Endothelial cell of umbilical vein (primary cell): ENCODE results near the gene PLEKHG5. TPM values are rescaled to one million over a fixed set of nuclear protein-coding genes. Genes with fewer than 3 reads are reported as not detected.

Experiments
- BruUV-seq: library from RNA; stranded (reverse); fragments of 400-500 nt; replicated peaks from 2 replicates; lab custom pipeline; 2021; lab: Mats Ljungman, UMichigan
- CTCF ChIA-PET: fragments of 300-600, 350-600 bp; sonication (Branson Sonifier 250); formaldehyde crosslinking; loops from one replicate; lab custom pipeline; 2021; ENCODE audit warnings: antibody characterized with exemption, inconsistent platforms; lab: Charles Lee
- POLR2A ChIA-PET: fragments of 300-600, 350-600 bp; sonication (Branson Sonifier 250); formaldehyde crosslinking; loops from one replicate; lab custom pipeline; 2021; ENCODE audit warnings: antibody characterized with exemption, inconsistent platforms; lab: Charles Lee
- DNase-seq: peaks from one replicate; pipeline ENCODE4 v3.0.0-alpha.2; 2011; ENCODE audit warnings: low read depth, low spot score
- FAIRE-seq: peaks from 2 replicates; lab custom pipeline; 2011; peaks lifted over from hg19 to GRCh38; lab: Jason Lieb, UNC
- H2AFZ ChIP-seq: 2 replicates; pipeline ENCODE4 v1.6.0; 2012; ENCODE audit warnings: low read depth, low read length, control low read depth, inconsistent platforms
- H3K27ac ChIP-seq: 2 replicates; pipeline ENCODE4 v1.5.1; 2011; ENCODE audit warnings: low read depth, mild to moderate bottlenecking, control low read depth, low read length, moderate library complexity; ENCODE audit not compliant: insufficient read depth
- H3K27me3 ChIP-seq, 2 experiments: 2 replicates each; pipeline versions ENCODE4 v1.6.0 to v1.6.1; 2011; ENCODE audit warnings: low read length in 2 of 2, mixed read lengths in 1 of 2; ENCODE audit not compliant: control insufficient read depth in 2 of 2, insufficient read depth in 2 of 2
- H3K36me3 ChIP-seq, 2 experiments: 2 replicates in 1 of 2; 3 replicates in 1 of 2; pipeline ENCODE4 v1.5.1; 2011; ENCODE audit warnings: low read length in 2 of 2, mild to moderate bottlenecking in 1 of 2, moderate library complexity in 1 of 2; ENCODE audit not compliant: control insufficient read depth in 2 of 2, insufficient read depth in 2 of 2; ENCODE audit errors: extremely low read depth in 1 of 2
- H3K4me1 ChIP-seq: 3 replicates; pipeline ENCODE4 v1.5.1; 2011; ENCODE audit warnings: mild to moderate bottlenecking, low read length; ENCODE audit not compliant: control insufficient read depth, insufficient read depth; ENCODE audit errors: extremely low read depth
- H3K4me2 ChIP-seq: 2 replicates; pipeline ENCODE4 v1.6.1; 2011; ENCODE audit warnings: low read length, control low read depth, mixed read lengths; ENCODE audit not compliant: insufficient read depth
- H3K4me3 ChIP-seq, 3 experiments: fragments of 200-600 bp in 1 of 3; sonication (generic), shearing (Covaris generic) in 1 of 3; replicated peaks in 1 of 3; 2 replicates each; pipeline ENCODE4 v1.5.1; 2011 to 2016; ENCODE audit warnings: control low read depth in 3 of 3, low read length in 3 of 3, mild to moderate bottlenecking in 2 of 3, inconsistent platforms in 1 of 3, low read depth in 1 of 3, moderate library complexity in 1 of 3; ENCODE audit not compliant: insufficient read depth in 1 of 3
- H3K79me2 ChIP-seq: 2 replicates; pipeline ENCODE4 v1.6.0; 2012; ENCODE audit warnings: low read length, inconsistent platforms; ENCODE audit not compliant: control insufficient read depth, insufficient read depth
- H3K9ac ChIP-seq: replicated peaks from 2 replicates; pipeline ENCODE3; 2011; ENCODE audit warnings: low read length, control low read depth; ENCODE audit not compliant: insufficient read depth; ENCODE audit errors: extremely low read depth
- H3K9me1 ChIP-seq: replicated peaks from 3 replicates; pipeline ENCODE4 v1.6.0; 2011; ENCODE audit warnings: mild to moderate bottlenecking, low read length; ENCODE audit not compliant: control insufficient read depth, insufficient read depth; ENCODE audit errors: extremely low read depth
- H3K9me3 ChIP-seq: replicated peaks from 2 replicates; pipeline ENCODE4 v1.5.1; 2012; ENCODE audit warnings: low read length, inconsistent platforms; ENCODE audit not compliant: control insufficient read depth, insufficient read depth
- H4K20me1 ChIP-seq: replicated peaks from 2 replicates; pipeline ENCODE3; 2011; ENCODE audit warnings: mild to moderate bottlenecking, low read length; ENCODE audit not compliant: control insufficient read depth, insufficient read depth; ENCODE audit errors: extremely low read depth
- EZH2 ChIP-seq: IDR thresholded peaks from 2 replicates; pipeline ENCODE4 v1.6.1; 2012; ENCODE audit warnings: borderline replicate concordance, low read depth, mild to moderate bottlenecking, moderate library complexity, low read length, inconsistent platforms; ENCODE audit not compliant: severe bottlenecking
- FOS ChIP-seq: IDR thresholded peaks from 2 replicates; pipeline ENCODE4 v1.6.1; 2011; ENCODE audit warnings: mild to moderate bottlenecking, low read length, moderate library complexity, borderline replicate concordance; ENCODE audit not compliant: insufficient read depth
- GATA2 ChIP-seq: IDR thresholded peaks from 2 replicates; pipeline ENCODE4 v1.7.0; 2011; ENCODE audit warnings: low read depth, mild to moderate bottlenecking, moderate library complexity, mixed read lengths, low read length; ENCODE audit not compliant: insufficient read length, insufficient read depth
- JUN ChIP-seq: IDR thresholded peaks from 2 replicates; pipeline ENCODE4 v1.6.1; 2011; ENCODE audit warnings: borderline replicate concordance, low read depth; ENCODE audit not compliant: insufficient read length, insufficient read depth
- MAX ChIP-seq: IDR thresholded peaks from 2 replicates; pipeline ENCODE4 v1.6.1; 2011; ENCODE audit not compliant: insufficient read depth, insufficient read length
- MYC ChIP-seq: IDR thresholded peaks from one replicate; pipeline ENCODE4 v1.6.1; 2011; ENCODE audit warnings: mild to moderate bottlenecking, low read depth, low read length
- POLR2A ChIP-seq: IDR thresholded peaks from 2 replicates; pipeline ENCODE4 v1.6.1; 2012; ENCODE audit warnings: low read depth, mild to moderate bottlenecking, control low read depth, low read length
- POLR2AphosphoS5 ChIP-seq: IDR thresholded peaks from 2 replicates; pipeline ENCODE4 v1.6.1; 2012; ENCODE audit warnings: low read depth, mild to moderate bottlenecking, control low read depth, low read length, moderate library complexity; ENCODE audit not compliant: insufficient read depth
- dilution Hi-C: fragments of 300-500 bp; cut with MboI; formaldehyde crosslinking; loops from one replicate; pipeline ENCODE4 v1.15.0; 2019; ENCODE audit warnings: low sequenced_read_pairs; ENCODE audit not compliant: extremely low pct_ligation_motif_present
- intact Hi-C: fragments of 100-400 bp; cut with micrococcal nuclease; formaldehyde crosslinking; loops from one replicate; pipeline ENCODE4 v1.10.0; 2022
- polyA plus RNA-seq, 4 experiments: library from polyadenylated mRNA; depleted of rRNA in 3 of 4; stranded (reverse) in 3 of 4; unstranded in 1 of 4; fragments of >200 nt; gene quantifications; 2 replicates each; pipeline versions ENCODE4 v1.2.1 to v1.2.3, GENCODE V29; 2011 to 2012; ENCODE audit warnings: missing spikeins in 1 of 4
- total RNA-seq: library from RNA; stranded (reverse); gene quantifications from 2 replicates; pipeline ENCODE4 v1.2.3, GENCODE V29; 2021
- TF ChIP-seq, protein P1 (sequence below), 2 donors: IDR thresholded peaks; 1 replicate in 1 of 2; 2 replicates in 1 of 2; pipeline ENCODE4 v1.5.1; 2011; ENCODE audit warnings: low read length in 2 of 2, mild to moderate bottlenecking in 2 of 2, moderate library complexity in 2 of 2, control low read depth in 1 of 2, inconsistent platforms in 1 of 2, low read depth in 1 of 2; ENCODE audit not compliant: insufficient read depth in 1 of 2; ENCODE audit errors: extremely low read depth in 1 of 2

Gene PLEKHG5
- total and polyA plus RNA-seq, 2 donors (not counting 3 experiments of a cell fraction or from before 2014, with no cell fraction given) = 30.6 to 56.9 TPM

GRCh38 chr1:6419397-6419803 lies 72.1 kb downstream of the PLEKHG5 start:
- DNase-seq = no peak
- POLR2A ChIA-PET = no interaction called here
- H3K9me1 ChIP-seq = no peaks in the 10 kb centered on the region

More at GRCh38 chr1:6419397-6419803, 72.1 kb downstream of the PLEKHG5 start:
- H3K79me2 ChIP-seq = no peaks in the 10 kb centered on the region
- H3K4me1 ChIP-seq = peaks cover 38% of the 10 kb centered on the region
- dilution Hi-C loops (no loop called here), intact Hi-C loops (no loop called here)
- peak overlapping the region; percentile 30 for H2AFZ ChIP-seq
- no peak overlapping the region for H3K9ac ChIP-seq
- no TSS peak for BruUV-seq
- no peak overlapping the region for H3K27ac ChIP-seq
- peaks cover 4 to 8% of the 10 kb centered on the region in 2 experiments for H3K27me3 ChIP-seq
- FAIRE-seq = no peak
- CTCF ChIA-PET = interaction anchor here (0.9 to 11.1 kb wide), 8 partner anchors 10 to 62 kb away, joined by 3 to 202 read pairs (median 4); no protein-coding TSS in a partner anchor
- H3K9me3 ChIP-seq = no peaks in the 10 kb centered on the region
- peak overlapping the region in 2 of 3 experiments; percentile 24 to 34 for H3K4me3 ChIP-seq
- H4K20me1 ChIP-seq = no peaks in the 10 kb centered on the region
- no peaks in the 10 kb centered on the region for H3K36me3 ChIP-seq
- peak overlapping the region; percentile 9 for H3K4me2 ChIP-seq
- no peak for TF ChIP-seq EZH2
- no peak for TF ChIP-seq MAX
- no peak for TF ChIP-seq JUN
- TF ChIP-seq MYC = no peak
- TF ChIP-seq, protein P1, sequence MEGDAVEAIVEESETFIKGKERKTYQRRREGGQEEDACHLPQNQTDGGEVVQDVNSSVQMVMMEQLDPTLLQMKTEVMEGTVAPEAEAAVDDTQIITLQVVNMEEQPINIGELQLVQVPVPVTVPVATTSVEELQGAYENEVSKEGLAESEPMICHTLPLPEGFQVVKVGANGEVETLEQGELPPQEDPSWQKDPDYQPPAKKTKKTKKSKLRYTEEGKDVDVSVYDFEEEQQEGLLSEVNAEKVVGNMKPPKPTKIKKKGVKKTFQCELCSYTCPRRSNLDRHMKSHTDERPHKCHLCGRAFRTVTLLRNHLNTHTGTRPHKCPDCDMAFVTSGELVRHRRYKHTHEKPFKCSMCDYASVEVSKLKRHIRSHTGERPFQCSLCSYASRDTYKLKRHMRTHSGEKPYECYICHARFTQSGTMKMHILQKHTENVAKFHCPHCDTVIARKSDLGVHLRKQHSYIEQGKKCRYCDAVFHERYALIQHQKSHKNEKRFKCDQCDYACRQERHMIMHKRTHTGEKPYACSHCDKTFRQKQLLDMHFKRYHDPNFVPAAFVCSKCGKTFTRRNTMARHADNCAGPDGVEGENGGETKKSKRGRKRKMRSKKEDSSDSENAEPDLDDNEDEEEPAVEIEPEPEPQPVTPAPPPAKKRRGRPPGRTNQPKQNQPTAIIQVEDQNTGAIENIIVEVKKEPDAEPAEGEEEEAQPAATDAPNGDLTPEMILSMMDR (IDR thresholded peaks at IDR 0.05; ENCODE audit: extremely low read depth in 1 of 2, insufficient read depth in 1 of 2, low read depth in 1 of 2, low read length in 2 of 2) = no peak
- no peak for TF ChIP-seq FOS
- TF ChIP-seq POLR2A = no peak
- no peak for TF ChIP-seq POLR2AphosphoS5
- no peak for TF ChIP-seq GATA2
